BE2C (cell line): ENCODE measurements around the gene BIRC7.
A peak's percentile ranks its signal among the peaks of the same experiment; 100 is the strongest.

Experiments used
- DNase-seq: peaks from one replicate; pipeline ENCODE4 v3.0.0-alpha.2; 2020
- H3K27me3 ChIP-seq: fragments of 250-450 bp; sonication (Bioruptor Pico); 2 replicates; pipeline ENCODE4 v1.5.1; 2020; ENCODE audit warnings: mild to moderate bottlenecking
- H3K36me3 ChIP-seq: fragments of 250-450 bp; sonication (Bioruptor Pico); 2 replicates; pipeline ENCODE4 v1.5.1; 2020; ENCODE audit warnings: mild to moderate bottlenecking
- H3K4me1 ChIP-seq: fragments of 250-450 bp; sonication (Bioruptor Pico); 2 replicates; pipeline ENCODE4 v1.5.1; 2020
- H3K4me3 ChIP-seq: 2 replicates; pipeline ENCODE4 v1.5.1; 2011; ENCODE audit warnings: low read depth, low read length
- H3K9me3 ChIP-seq: fragments of 250-450 bp; sonication (Bioruptor Pico); 2 replicates; pipeline ENCODE4 v1.5.1; 2020
- TF ChIP-seq, protein P1 (sequence below): IDR thresholded peaks from 2 replicates; pipeline ENCODE4 v1.5.1; 2012; ENCODE audit warnings: mild to moderate bottlenecking, low read depth, low read length

The BIRC7 gene

DNA sequence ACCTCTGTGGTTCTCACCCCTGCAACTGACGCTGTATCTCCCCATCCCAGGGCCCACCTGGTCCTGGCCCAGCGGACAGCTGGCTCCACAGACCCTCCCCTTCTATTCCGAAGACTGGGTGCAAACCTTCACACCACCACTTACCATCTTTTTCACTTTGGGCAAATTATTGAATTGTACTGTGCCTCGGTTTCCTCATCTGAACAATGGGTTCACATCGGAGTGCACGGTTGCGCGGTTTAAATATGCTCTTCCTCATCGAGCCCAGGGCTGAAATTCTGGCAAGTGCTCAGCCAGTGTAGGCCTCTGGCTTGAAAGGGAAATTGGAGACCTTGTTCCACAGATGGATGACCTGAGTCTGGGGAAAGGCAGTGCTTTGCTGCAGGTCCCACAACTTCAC is 34.0 kb downstream of the BIRC7 start:
- H3K4me3 ChIP-seq: no peak overlapping the region
- DNase-seq: no peak
- H3K9me3 ChIP-seq: no peaks in the 10 kb centered on the region
- peaks cover under 1% of the 10 kb centered on the region for H3K27me3 ChIP-seq
- H3K4me1 ChIP-seq: peaks cover 3% of the 10 kb centered on the region; the same call in 1 of the 2 replicates
- TF ChIP-seq, protein P1, sequence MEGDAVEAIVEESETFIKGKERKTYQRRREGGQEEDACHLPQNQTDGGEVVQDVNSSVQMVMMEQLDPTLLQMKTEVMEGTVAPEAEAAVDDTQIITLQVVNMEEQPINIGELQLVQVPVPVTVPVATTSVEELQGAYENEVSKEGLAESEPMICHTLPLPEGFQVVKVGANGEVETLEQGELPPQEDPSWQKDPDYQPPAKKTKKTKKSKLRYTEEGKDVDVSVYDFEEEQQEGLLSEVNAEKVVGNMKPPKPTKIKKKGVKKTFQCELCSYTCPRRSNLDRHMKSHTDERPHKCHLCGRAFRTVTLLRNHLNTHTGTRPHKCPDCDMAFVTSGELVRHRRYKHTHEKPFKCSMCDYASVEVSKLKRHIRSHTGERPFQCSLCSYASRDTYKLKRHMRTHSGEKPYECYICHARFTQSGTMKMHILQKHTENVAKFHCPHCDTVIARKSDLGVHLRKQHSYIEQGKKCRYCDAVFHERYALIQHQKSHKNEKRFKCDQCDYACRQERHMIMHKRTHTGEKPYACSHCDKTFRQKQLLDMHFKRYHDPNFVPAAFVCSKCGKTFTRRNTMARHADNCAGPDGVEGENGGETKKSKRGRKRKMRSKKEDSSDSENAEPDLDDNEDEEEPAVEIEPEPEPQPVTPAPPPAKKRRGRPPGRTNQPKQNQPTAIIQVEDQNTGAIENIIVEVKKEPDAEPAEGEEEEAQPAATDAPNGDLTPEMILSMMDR: no peak
- H3K36me3 ChIP-seq: no peaks in the 10 kb centered on the region

DNA sequence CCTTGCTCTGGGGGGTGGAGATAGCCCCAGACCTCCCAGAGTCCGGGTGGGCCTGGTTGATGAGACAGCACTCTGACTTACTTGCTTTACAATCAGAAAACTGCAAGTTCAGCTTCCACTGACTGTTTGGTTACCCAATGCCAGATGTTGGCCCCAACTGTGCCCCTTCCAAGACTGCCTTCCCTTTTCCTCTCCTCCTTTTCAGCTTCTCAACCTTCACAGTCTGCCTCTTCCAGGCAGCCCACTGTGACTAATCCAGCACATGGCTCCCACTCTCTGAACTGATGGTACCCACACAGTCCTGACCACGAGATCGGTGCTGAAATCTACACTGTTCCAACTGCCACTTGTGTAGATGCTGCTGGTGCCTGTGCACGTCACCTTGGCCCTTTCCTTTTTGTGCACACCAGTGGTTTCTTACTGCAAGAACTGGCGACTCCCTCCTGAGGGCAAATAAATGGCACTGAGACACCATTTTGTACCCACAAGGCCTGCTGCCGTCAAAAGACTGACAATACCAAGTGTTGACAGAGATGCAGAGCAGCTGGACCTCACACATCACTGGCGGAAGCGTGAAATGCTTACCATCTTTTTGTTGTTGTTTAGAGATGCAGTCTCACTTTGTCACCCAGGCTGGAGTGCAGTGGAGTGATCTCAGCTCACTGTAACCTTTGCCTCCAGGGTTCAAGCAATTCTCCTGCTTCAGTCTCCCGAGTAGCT is 35.1 kb downstream of the BIRC7 start:
- H3K36me3 ChIP-seq: no peaks in the 10 kb centered on the region
- peaks cover 3% of the 10 kb centered on the region; the same call in 1 of the 2 replicates for H3K4me1 ChIP-seq
- H3K27me3 ChIP-seq: no peaks in the 10 kb centered on the region
- TF ChIP-seq, protein P1: no peak
- H3K4me3 ChIP-seq: no peak overlapping the region
- DNase-seq: no peak
- no peaks in the 10 kb centered on the region for H3K9me3 ChIP-seq

DNA sequence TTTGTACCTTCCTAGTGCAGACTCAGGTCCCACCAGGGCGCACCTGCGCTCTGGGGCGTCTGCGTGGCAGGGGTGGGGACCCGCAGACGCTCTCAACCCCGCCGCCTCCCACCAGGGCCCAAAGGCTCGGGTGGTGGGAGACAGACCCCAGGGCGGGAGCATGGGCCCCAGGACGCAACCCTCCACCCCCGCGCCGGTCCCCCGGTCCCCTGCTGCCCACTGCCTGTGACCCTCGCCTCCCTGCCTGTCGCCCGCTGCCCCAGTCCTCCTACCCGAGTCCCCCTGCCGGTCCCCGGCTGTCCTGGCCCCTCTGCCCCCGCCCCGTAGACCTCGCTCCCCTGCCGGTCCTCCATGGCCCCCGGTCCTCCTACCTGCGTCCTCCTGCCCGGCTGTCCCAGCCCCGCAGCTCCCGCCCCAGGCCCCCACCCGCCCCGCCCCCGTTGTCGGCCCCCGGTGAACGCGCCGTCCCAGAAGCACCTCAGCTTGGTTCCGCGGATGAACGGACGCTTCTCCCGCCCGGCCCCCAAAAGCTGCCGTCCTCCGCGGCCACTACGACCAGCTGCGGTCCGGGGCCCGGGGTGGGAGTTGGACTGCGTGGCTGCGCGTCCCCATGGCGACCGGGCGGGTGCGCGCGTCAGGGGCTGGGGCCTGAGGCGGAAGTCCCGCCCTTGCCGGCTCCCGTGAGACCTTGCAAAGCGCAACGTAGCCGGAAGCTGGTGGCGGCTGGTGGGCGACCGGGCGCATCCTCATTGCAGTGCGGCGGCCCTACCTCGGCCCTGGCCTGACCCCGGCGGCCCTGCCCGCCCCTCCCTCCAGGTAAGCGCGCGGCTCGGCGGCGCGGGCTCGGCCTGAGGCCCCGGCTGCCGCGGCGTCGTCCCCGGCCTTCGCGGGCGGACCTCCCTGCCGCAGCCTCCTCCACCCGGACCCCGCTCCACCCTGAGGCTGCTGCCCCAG is 36.7 kb downstream of the BIRC7 start, which contains the start of gene ARFGAP1:
ARFGAP1 (plus strand) TSS at position 709 of the 954 bp plus-strand sequence. CDS start 2,768 bp downstream, outside the sequence.
- Histone ChIP-seq H3K9me3 (no peaks in the 10 kb centered on the region), H3K4me3 (peak within 1 kb of the TSS; percentile 76), H3K4me1 (peaks cover 3% of the 10 kb centered on the region; the same call in 1 of the 2 replicates), H3K27me3 (no peaks in the 10 kb centered on the region), H3K36me3 (peaks cover 7% of the 10 kb centered on the region)
- peak; percentile 96 for DNase-seq
- TF ChIP-seq, protein P1: no peak

DNA sequence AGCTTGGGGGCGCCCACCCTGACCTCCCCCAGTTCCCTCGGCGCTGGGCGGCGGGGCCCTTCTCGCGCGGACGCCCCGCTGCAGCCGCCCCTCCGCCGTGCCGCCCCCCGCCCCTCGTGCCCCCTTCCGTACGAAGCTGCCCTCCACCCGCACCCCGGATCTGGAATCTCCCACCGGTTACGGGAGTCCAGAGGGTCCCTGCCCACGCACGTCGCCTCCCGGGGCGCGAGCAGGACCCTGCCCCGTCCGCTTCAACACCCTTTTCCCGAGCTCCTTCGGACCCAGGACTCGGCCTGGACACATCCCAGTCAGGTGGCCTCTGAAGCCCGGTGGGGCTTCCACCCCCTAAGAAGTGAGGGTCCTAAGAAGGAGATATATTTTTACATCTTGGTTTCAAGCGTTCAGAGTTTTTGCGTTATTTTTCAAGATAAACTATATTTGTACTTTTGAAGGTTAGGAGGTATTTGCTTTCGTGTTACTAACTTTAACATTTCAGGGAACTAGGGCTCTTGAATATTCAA is 37.4 kb downstream of the BIRC7 start:
- H3K9me3 ChIP-seq: no peaks in the 10 kb centered on the region
- TF ChIP-seq, protein P1: no peak
- peaks cover 11% of the 10 kb centered on the region for H3K36me3 ChIP-seq
- H3K4me1 ChIP-seq: peaks cover 3% of the 10 kb centered on the region; the same call in 1 of the 2 replicates
- H3K4me3 ChIP-seq: peak overlapping the region; percentile 76
- no peak for DNase-seq
- no peaks in the 10 kb centered on the region for H3K27me3 ChIP-seq

DNA sequence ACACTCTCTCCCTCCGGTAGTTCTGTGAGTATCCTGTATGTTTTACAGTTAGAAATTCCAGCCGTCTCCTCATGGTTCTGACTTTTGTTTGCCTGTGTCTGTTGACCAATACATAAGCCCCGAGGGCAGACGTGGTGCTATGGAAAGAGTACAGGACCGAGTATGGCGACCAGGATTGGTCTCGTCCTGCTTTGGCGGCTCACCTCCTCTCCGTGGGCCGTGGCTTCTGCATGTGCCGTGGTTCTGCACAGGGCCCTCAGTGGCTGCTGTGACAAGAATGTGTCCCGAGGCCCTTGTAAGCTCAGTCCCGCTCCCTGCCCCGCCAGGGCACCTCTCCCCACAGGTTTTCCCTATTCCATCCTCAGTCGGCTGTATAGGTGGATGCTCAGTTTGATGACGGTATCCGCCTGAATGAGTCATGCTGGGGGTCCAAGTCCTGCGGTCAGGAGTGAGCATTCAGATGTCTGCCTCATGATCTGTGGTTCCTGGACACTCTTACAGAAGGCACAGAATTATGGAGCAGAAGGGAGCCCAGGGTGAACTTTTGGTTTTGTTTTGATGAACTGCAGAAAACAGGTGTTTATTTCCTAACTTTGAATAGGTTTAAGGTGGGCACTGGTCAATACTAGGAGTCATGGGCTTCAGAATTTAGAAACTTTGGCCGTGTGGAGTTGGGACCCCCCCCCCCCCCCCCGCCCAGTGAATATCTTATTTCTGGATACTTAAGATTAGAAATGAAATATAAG is 38.1 kb downstream of the BIRC7 start:
- Histone ChIP-seq H3K4me3 (peak overlapping the region; percentile 76), H3K9me3 (no peaks in the 10 kb centered on the region), H3K36me3 (peaks cover 15% of the 10 kb centered on the region), H3K4me1 (peaks cover 3% of the 10 kb centered on the region; the same call in 1 of the 2 replicates), H3K27me3 (no peaks in the 10 kb centered on the region)
- DNase-seq: no peak
- TF ChIP-seq, protein P1: no peak
